Neural progenitor cell (in vitro differentiated cells): ENCODE measurements around the gene KRTAP5-5. TPM values are rescaled to one million over a fixed set of nuclear protein-coding genes. Genes with fewer than 3 reads are reported as not detected.
"Not testable (repeated sequence)": the region's sequence is repeated elsewhere in the genome, so short reads cannot be mapped to it uniquely, and the experiment has no call there.

Experiments used
- DNase-seq: peaks from one replicate; pipeline ENCODE4 v3.0.0-alpha.2; 2016; ENCODE audit warnings: low spot score
- H2AFZ ChIP-seq: fragments of 200-600 bp; sonication (generic); replicated peaks from 2 replicates; pipeline ENCODE4 v1.6.1; 2016; ENCODE audit warnings: antibody characterized with exemption
- H3F3A ChIP-seq: fragments of 200-600 bp; sonication (generic); 2 replicates; pipeline ENCODE4 v1.6.1; 2016; ENCODE audit warnings: antibody characterized with exemption, low read depth
- H3K27ac ChIP-seq: fragments of 200-600 bp; sonication (generic); 2 replicates; pipeline ENCODE4 v1.5.1; 2016; ENCODE audit warnings: mild to moderate bottlenecking
- H3K27me3 ChIP-seq: fragments of 200-600 bp; sonication (generic); 2 replicates; pipeline ENCODE4 v1.6.1; 2016; ENCODE audit warnings: mild to moderate bottlenecking, moderate library complexity
- H3K36me3 ChIP-seq: fragments of 200-600 bp; sonication (generic); 2 replicates; pipeline ENCODE4 v1.5.1; 2016
- H3K4me1 ChIP-seq: fragments of 200-600 bp; sonication (generic); 2 replicates; pipeline ENCODE4 v1.6.1; 2016; ENCODE audit warnings: mixed run types
- H3K4me2 ChIP-seq: fragments of 200-600 bp; sonication (generic); 2 replicates; pipeline ENCODE4 v1.6.1; 2016
- H3K4me3 ChIP-seq: fragments of 200-600 bp; sonication (generic); 2 replicates; pipeline ENCODE4 v1.5.1; 2016
- H3K79me2 ChIP-seq: fragments of 200-600 bp; sonication (generic); 2 replicates; pipeline ENCODE4 v1.6.1; 2016; ENCODE audit warnings: low read depth
- H3K9ac ChIP-seq: fragments of 200-600 bp; sonication (generic); 2 replicates; pipeline ENCODE4 v1.6.1; 2016
- H3K9me3 ChIP-seq: fragments of 200-600 bp; sonication (generic); 2 replicates; pipeline ENCODE4 v1.5.1; 2016; ENCODE audit warnings: low read depth
- H4K20me1 ChIP-seq: fragments of 200-600 bp; sonication (generic); 2 replicates; pipeline ENCODE4 v1.6.1; 2016; ENCODE audit warnings: low read depth
- H3K27ac Mint-ChIP-seq: 3 replicates; pipeline ENCODE4 v1.8.0; 2021; ENCODE audit warnings: mixed read lengths
- H3K27me3 Mint-ChIP-seq: 2 replicates; pipeline ENCODE4 v1.8.0; 2022; ENCODE audit warnings: low read depth, mild to moderate bottlenecking, inconsistent platforms, moderate library complexity, mixed read lengths; ENCODE audit not compliant: insufficient read depth
- H3K36me3 Mint-ChIP-seq: 3 replicates; pipeline ENCODE4 v1.8.0; 2021; ENCODE audit warnings: mixed read lengths
- H3K4me1 Mint-ChIP-seq: 3 replicates; pipeline ENCODE4 v1.8.0; 2021; ENCODE audit warnings: mixed read lengths
- H3K4me3 Mint-ChIP-seq: 3 replicates; pipeline ENCODE4 v1.8.0; 2021; ENCODE audit warnings: mild to moderate bottlenecking, moderate library complexity, mixed read lengths
- H3K9me3 Mint-ChIP-seq: 3 replicates; pipeline ENCODE4 v1.8.0; 2020; ENCODE audit warnings: mixed read lengths
- EZH2 ChIP-seq: fragments of 200-600 bp; sonication (generic); IDR thresholded peaks from 2 replicates; pipeline ENCODE4 v1.6.1; 2017; ENCODE audit warnings: antibody characterized with exemption, mild to moderate bottlenecking, moderate library complexity
- EZH2phosphoT487 ChIP-seq: fragments of 200-600 bp; sonication (generic); IDR thresholded peaks from 2 replicates; pipeline ENCODE4 v1.6.1; 2017; ENCODE audit warnings: antibody characterized with exemption
- total RNA-seq: library from RNA; depleted of rRNA; stranded (reverse); fragments of >200 nt; gene quantifications from 2 replicates; pipeline ENCODE4 v1.2.3, GENCODE V29; 2015; ENCODE audit warnings: low replicate concordance
- TF ChIP-seq, protein P1 (sequence below): fragments of 200-600 bp; sonication (generic); IDR thresholded peaks from 2 replicates; pipeline ENCODE4 v1.5.1; 2017; ENCODE audit warnings: antibody characterized with exemption, mild to moderate bottlenecking

KRTAP5-5 gene
- total RNA-seq, 1 donor from 2014 or later: not detected

DNA sequence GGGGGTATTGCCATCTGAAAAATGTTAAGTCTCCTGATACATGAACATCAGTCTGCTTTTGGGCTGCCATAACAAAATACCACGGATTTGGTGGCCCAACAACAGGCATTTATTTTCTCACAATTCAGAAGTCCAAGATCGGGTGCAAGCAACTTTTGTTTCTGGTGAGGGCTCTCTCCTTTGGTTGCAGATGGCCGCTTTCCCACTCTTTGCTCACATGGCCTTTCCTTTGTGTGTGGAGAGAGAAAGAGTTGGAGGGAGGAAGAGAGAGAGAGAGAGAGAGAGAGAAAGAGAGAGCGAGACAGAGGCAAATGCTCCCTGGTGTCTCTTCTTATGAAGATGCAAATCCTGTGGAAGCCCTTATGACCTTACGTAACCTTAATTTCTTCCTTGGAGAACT lies 28.9 kb upstream of the KRTAP5-5 start:
- Histone ChIP-seq H3K4me1 (no peaks in the 10 kb centered on the region), H3F3A (peaks cover 8% of the 10 kb centered on the region), H3K36me3 (no peaks in the 10 kb centered on the region), H3K9ac (no peak overlapping the region), H3K4me2 (no peak overlapping the region), H3K9me3 (no peaks in the 10 kb centered on the region), H3K27me3 (peaks cover 51% of the 10 kb centered on the region), H3K27ac (no peak overlapping the region), H4K20me1 (no peaks in the 10 kb centered on the region), H3K79me2 (no peaks in the 10 kb centered on the region), H3K4me3 (no peak overlapping the region), H2AFZ (no peak overlapping the region)
- DNase-seq: no peak
- H3K4me1 Mint-ChIP-seq: peaks cover 18% of the 10 kb centered on the region
- H3K27ac Mint-ChIP-seq: no peak overlapping the region
- TF ChIP-seq EZH2phosphoT487 (no peak), EZH2 (no peak)
- TF ChIP-seq, protein P1, sequence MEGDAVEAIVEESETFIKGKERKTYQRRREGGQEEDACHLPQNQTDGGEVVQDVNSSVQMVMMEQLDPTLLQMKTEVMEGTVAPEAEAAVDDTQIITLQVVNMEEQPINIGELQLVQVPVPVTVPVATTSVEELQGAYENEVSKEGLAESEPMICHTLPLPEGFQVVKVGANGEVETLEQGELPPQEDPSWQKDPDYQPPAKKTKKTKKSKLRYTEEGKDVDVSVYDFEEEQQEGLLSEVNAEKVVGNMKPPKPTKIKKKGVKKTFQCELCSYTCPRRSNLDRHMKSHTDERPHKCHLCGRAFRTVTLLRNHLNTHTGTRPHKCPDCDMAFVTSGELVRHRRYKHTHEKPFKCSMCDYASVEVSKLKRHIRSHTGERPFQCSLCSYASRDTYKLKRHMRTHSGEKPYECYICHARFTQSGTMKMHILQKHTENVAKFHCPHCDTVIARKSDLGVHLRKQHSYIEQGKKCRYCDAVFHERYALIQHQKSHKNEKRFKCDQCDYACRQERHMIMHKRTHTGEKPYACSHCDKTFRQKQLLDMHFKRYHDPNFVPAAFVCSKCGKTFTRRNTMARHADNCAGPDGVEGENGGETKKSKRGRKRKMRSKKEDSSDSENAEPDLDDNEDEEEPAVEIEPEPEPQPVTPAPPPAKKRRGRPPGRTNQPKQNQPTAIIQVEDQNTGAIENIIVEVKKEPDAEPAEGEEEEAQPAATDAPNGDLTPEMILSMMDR: no peak
- no peak overlapping the region for H3K4me3 Mint-ChIP-seq
- H3K9me3 Mint-ChIP-seq: peaks cover 4% of the 10 kb centered on the region
- H3K27me3 Mint-ChIP-seq: peaks cover 16% of the 10 kb centered on the region
- H3K36me3 Mint-ChIP-seq: no peaks in the 10 kb centered on the region

DNA sequence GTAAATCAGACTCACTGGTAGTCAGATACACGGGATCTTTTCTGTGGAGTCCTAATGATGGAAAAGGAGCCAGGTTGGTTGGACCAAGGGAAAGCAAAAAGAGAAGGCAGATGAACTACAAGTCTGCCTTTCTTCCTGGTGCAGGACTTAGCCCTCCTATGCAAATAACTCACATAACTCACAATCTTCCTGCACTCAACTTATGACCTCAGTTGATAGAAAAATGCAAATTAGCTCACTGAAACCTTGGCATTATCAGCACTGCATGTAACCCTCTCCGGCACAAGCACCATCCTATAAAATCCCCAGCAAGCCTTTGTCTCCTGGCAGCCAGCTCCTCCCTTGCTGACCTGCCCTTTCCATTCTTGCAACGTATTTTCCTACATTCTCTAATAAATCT lies 27.9 kb upstream of the KRTAP5-5 start:
- H3K79me2 ChIP-seq, H3K27ac ChIP-seq, H3K9ac ChIP-seq, H3K27ac Mint-ChIP-seq, H4K20me1 ChIP-seq, H3K36me3 Mint-ChIP-seq, DNase-seq, H3K9me3 ChIP-seq, H3F3A ChIP-seq, H3K4me1 ChIP-seq, H3K9me3 Mint-ChIP-seq, H3K4me3 ChIP-seq, H3K36me3 ChIP-seq, H3K4me2 ChIP-seq, H3K4me3 Mint-ChIP-seq, H2AFZ ChIP-seq: not testable (repeated sequence)
- peaks cover 14% of the 10 kb centered on the region for H3K27me3 Mint-ChIP-seq
- H3K4me1 Mint-ChIP-seq: peaks cover 15% of the 10 kb centered on the region
- peaks cover 47% of the 10 kb centered on the region for H3K27me3 ChIP-seq

GRCh38 chr11:1603629-1604028 lies 25.9 kb upstream of the KRTAP5-5 start:
- no peak for TF ChIP-seq EZH2
- no peak for TF ChIP-seq EZH2phosphoT487
- TF ChIP-seq, protein P1: no peak
- Histone ChIP-seq H3K27ac (no peak overlapping the region), H3K9me3 (no peaks in the 10 kb centered on the region), H3K36me3 (no peaks in the 10 kb centered on the region), H3K9ac (no peak overlapping the region), H3K79me2 (no peaks in the 10 kb centered on the region), H3K4me2 (no peak overlapping the region), H3K4me3 (no peak overlapping the region), H3K4me1 (peaks cover 6% of the 10 kb centered on the region), H2AFZ (no peak overlapping the region), H3F3A (no peaks in the 10 kb centered on the region), H3K27me3 (peaks cover 37% of the 10 kb centered on the region), H4K20me1 (no peaks in the 10 kb centered on the region)
- Mint-ChIP-seq H3K27me3 (peaks cover 6% of the 10 kb centered on the region), H3K27ac (no peak overlapping the region), H3K9me3 (peaks cover 4% of the 10 kb centered on the region), H3K36me3 (no peaks in the 10 kb centered on the region), H3K4me1 (peaks cover 19% of the 10 kb centered on the region), H3K4me3 (no peak overlapping the region)
- DNase-seq: no peak

- Mint-ChIP-seq H3K27me3 (peaks cover 6% of the 10 kb centered on the region), H3K9me3 (peaks cover 4% of the 10 kb centered on the region)
Measured at GRCh38 chr11:1604181-1604580, 25.4 kb upstream of the KRTAP5-5 start.

More at GRCh38 chr11:1604181-1604580, 25.4 kb upstream of the KRTAP5-5 start:
- H3K27ac ChIP-seq: no peak overlapping the region
- peaks cover 19% of the 10 kb centered on the region for H3K4me1 Mint-ChIP-seq
- no peak overlapping the region for H3K4me3 Mint-ChIP-seq
- H3K27me3 ChIP-seq: peaks cover 32% of the 10 kb centered on the region
- H3K4me1 ChIP-seq: peaks cover 6% of the 10 kb centered on the region
- H3K4me3 ChIP-seq: no peak overlapping the region
- H3K79me2 ChIP-seq: no peaks in the 10 kb centered on the region
- no peaks in the 10 kb centered on the region for H3K9me3 ChIP-seq
- H4K20me1 ChIP-seq: no peaks in the 10 kb centered on the region
- no peaks in the 10 kb centered on the region for H3F3A ChIP-seq
- H3K4me2 ChIP-seq: no peak overlapping the region
- no peak overlapping the region for H3K9ac ChIP-seq
- TF ChIP-seq, protein P1: no peak
- TF ChIP-seq EZH2phosphoT487: no peak
- TF ChIP-seq EZH2: no peak
- H3K36me3 ChIP-seq: no peaks in the 10 kb centered on the region
- no peak overlapping the region for H3K27ac Mint-ChIP-seq
- no peaks in the 10 kb centered on the region for H3K36me3 Mint-ChIP-seq
- no peak for DNase-seq
- no peak overlapping the region for H2AFZ ChIP-seq
